ENCODE data around the gene TGM5.
"Not testable (repeated sequence)": the region's sequence is repeated elsewhere in the genome, so short reads cannot be mapped to it uniquely, and the experiment has no call there.

TGM5 gene

GRCh38 chr15:43244092-43244491 lies 22.6 kb downstream of the TGM5 start:
- no peak for DNase-seq (ENCODE audit: low read depth)

- DNase-seq (ENCODE audit: low read depth) = no peak
Measured at GRCh38 chr15:43243020-43243645, 23.6 kb downstream of the TGM5 start.

- DNase-seq (ENCODE audit: low read depth) = no peak
Measured at GRCh38 chr15:43242616-43243015, 24.1 kb downstream of the TGM5 start.

- DNase-seq (ENCODE audit: low read depth) = no peak
Measured at GRCh38 chr15:43241100-43241499, 25.6 kb downstream of the TGM5 start.

GRCh38 chr15:43239732-43240491 lies 26.8 kb downstream of the TGM5 start:
- no peak for DNase-seq (ENCODE audit: low read depth)

GRCh38 chr15:43238671-43239131 lies 28.0 kb downstream of the TGM5 start:
- no peak for DNase-seq (ENCODE audit: low read depth)

GRCh38 chr15:43237842-43238470 lies 28.8 kb downstream of the TGM5 start:
- DNase-seq (ENCODE audit: low read depth) = no peak

GRCh38 chr15:43235536-43235935 lies 31.2 kb downstream of the TGM5 start:
- DNase-seq (ENCODE audit: low read depth) = no peak

- DNase-seq (ENCODE audit: low read depth) = no peak
Measured at GRCh38 chr15:43232289-43232874, 34.3 kb downstream of the TGM5 start.

- DNase-seq (ENCODE audit: low read depth) = no peak
Measured at GRCh38 chr15:43230640-43231115, 36.0 kb downstream of the TGM5 start.

GRCh38 chr15:43229977-43230376 lies 36.8 kb downstream of the TGM5 start:
- no peak for DNase-seq (ENCODE audit: low read depth)

GRCh38 chr15:43226436-43227305 lies 40.1 kb downstream of the TGM5 start:
- DNase-seq (ENCODE audit: low read depth) = no peak

GRCh38 chr15:43225950-43226255 lies 40.8 kb downstream of the TGM5 start:
- DNase-seq (ENCODE audit: low read depth) = not testable (repeated sequence)

GRCh38 chr15:43225201-43225949 lies 41.4 kb downstream of the TGM5 start:
- peak; percentile 15 for DNase-seq (ENCODE audit: low read depth)

- no peak for DNase-seq (ENCODE audit: low read depth)
Measured at GRCh38 chr15:43221422-43221821, 45.3 kb downstream of the TGM5 start.

GRCh38 chr15:43220991-43221403 lies 45.7 kb downstream of the TGM5 start, which contains the start of gene EPB42:
Gene EPB42 (minus strand): TSS chr15:43221018. CDS start chr15:43220825, 193 bp downstream.
- DNase-seq (ENCODE audit: low read depth) = no peak

GRCh38 chr15:43219929-43220928 lies 46.5 kb downstream of the TGM5 start:
- no peak for DNase-seq (ENCODE audit: low read depth)

GRCh38 chr15:43218908-43219706 lies 47.6 kb downstream of the TGM5 start:
- no peak for DNase-seq (ENCODE audit: low read depth)

GRCh38 chr15:43215961-43216360 lies 50.8 kb downstream of the TGM5 start:
- DNase-seq (ENCODE audit: low read depth) = no peak
